Hippocampal formation (tissue), 2 donors: ENCODE results near the gene SPNS1.
"Not testable (repeated sequence)": the region's sequence is repeated elsewhere in the genome, so short reads cannot be mapped to it uniquely, and the experiment has no call there.

Source experiments
- DNase-seq, 2 donors: peaks; one replicate each; lab custom pipeline; 2025; lab: John Stamatoyannopoulos, UW

The SPNS1 gene

GRCh38 chr16:28989363-28989762 lies 14.8 kb downstream of the SPNS1 start:
- no peak for DNase-seq

- no peak for DNase-seq
Measured at GRCh38 chr16:28990375-28991040, 15.9 kb downstream of the SPNS1 start.

GRCh38 chr16:28991687-28992086 lies 17.1 kb downstream of the SPNS1 start:
- no peak for DNase-seq

GRCh38 chr16:28992496-28992895 lies 17.9 kb downstream of the SPNS1 start:
- DNase-seq = no peak

- no peak for DNase-seq
Measured at GRCh38 chr16:28998837-28999236, 24.3 kb downstream of the SPNS1 start.

- no peak for DNase-seq
Measured at GRCh38 chr16:28999577-28999976, 25.0 kb downstream of the SPNS1 start.

- no peak for DNase-seq
Measured at GRCh38 chr16:29000019-29000418, 25.4 kb downstream of the SPNS1 start.

- DNase-seq = not testable (repeated sequence)
Measured at GRCh38 chr16:29004496-29005139, 30.0 kb downstream of the SPNS1 start.

GRCh38 chr16:29007730-29008593 lies 33.4 kb downstream of the SPNS1 start:
- no peak for DNase-seq

GRCh38 chr16:29009050-29009837 lies 34.7 kb downstream of the SPNS1 start:
- DNase-seq = no peak

- DNase-seq = no peak
Measured at GRCh38 chr16:29009838-29010166, 35.2 kb downstream of the SPNS1 start.

- DNase-seq = no peak
Measured at GRCh38 chr16:29011112-29011511, 36.5 kb downstream of the SPNS1 start.

- DNase-seq = no peak
Measured at GRCh38 chr16:29011851-29012250, 37.3 kb downstream of the SPNS1 start.

GRCh38 chr16:29012913-29013553 lies 38.5 kb downstream of the SPNS1 start:
- DNase-seq = no peak

- no peak for DNase-seq
Measured at GRCh38 chr16:29014561-29015069, 40.0 kb downstream of the SPNS1 start.

GRCh38 chr16:29022196-29022595 lies 47.6 kb downstream of the SPNS1 start:
- DNase-seq = no peak

- DNase-seq = no peak
Measured at GRCh38 chr16:29023279-29024277, 49.0 kb downstream of the SPNS1 start.

GRCh38 chr16:29024278-29024677 lies 49.7 kb downstream of the SPNS1 start:
- DNase-seq = no peak

- DNase-seq = no peak
Measured at GRCh38 chr16:29025218-29025617, 50.6 kb downstream of the SPNS1 start.

GRCh38 chr16:29025735-29026134 lies 51.2 kb downstream of the SPNS1 start:
- DNase-seq = no peak
